Non-pigmented ciliary epithelial cell (primary cell): ENCODE data around the gene TH.
"Not testable (repeated sequence)": the region's sequence is repeated elsewhere in the genome, so short reads cannot be mapped to it uniquely, and the experiment has no call there.

Source experiments
- DNase-seq: peaks from one replicate; pipeline ENCODE4 v3.0.0-alpha.2; 2010; ENCODE audit warnings: low read depth

TH gene

DNA sequence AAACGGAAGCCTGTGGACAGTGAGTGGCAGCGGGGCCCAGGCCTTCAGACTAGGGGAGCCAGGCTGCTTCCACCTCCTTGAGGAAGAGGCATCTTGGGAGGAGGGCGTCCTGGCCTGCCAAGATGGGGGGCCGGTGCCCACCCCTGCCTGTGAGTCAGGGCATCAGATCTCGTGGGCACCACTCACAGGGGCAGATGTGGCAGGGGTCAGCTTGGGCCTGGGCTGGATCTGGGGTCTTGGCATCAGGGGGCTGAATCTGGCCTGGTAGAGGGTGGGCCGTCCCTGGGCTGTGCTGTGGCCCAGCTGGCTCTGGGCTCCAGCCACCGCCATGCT lies 24.1 kb upstream of the TH start:
- no peak for DNase-seq

GRCh38 chr11:2194877-2195755 lies 23.5 kb upstream of the TH start:
- DNase-seq = no peak

- not testable (repeated sequence) for DNase-seq
Observed at GRCh38 chr11:2193888-2194595, 22.4 kb upstream of the TH start.

- no peak for DNase-seq
Observed at GRCh38 chr11:2193099-2193887, 21.7 kb upstream of the TH start.

- DNase-seq = no peak
Observed at GRCh38 chr11:2192435-2192834, 20.8 kb upstream of the TH start.

DNA sequence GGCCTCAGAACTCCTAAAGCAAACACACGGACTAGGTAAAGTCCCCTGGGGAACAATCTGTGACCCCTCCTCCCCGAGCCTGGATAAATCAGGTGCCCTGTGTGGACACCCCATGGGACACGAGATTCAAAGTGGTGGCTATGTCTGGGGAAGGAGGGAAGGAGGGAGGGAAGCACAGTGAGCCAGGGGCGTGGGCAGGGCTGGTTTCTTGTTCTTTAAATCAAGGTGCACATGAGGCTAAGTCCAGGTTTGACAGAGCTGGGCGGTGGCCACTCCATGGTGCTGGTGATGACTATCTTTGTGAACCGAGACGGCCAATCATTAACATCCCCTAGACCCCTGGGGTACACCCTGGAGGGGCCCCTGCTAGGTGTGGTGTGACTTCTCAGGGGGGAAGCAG lies 20.3 kb upstream of the TH start:
- DNase-seq = no peak

GRCh38 chr11:2190657-2191471 lies 19.2 kb upstream of the TH start:
- DNase-seq = no peak

GRCh38 chr11:2189938-2190656 lies 18.5 kb upstream of the TH start:
- no peak for DNase-seq

- no peak for DNase-seq
Observed at GRCh38 chr11:2188745-2189144, 17.1 kb upstream of the TH start.

DNA sequence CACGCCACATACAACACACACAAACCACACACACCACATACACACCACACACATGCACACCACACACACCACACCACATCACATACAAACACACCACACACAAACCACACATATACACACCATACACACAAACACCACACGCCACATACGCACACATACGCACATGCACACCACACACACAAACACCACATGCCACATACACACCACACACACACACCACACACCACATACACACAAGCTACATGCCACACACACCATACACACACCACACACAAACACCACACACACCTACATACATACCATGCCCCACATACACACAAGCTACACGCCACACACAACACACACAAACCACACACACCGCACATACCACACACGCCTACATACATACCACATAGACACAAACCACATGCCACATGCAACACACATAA lies 15.7 kb upstream of the TH start:
- DNase-seq = no peak

GRCh38 chr11:2186669-2187279 lies 15.2 kb upstream of the TH start:
- DNase-seq = no peak

DNA sequence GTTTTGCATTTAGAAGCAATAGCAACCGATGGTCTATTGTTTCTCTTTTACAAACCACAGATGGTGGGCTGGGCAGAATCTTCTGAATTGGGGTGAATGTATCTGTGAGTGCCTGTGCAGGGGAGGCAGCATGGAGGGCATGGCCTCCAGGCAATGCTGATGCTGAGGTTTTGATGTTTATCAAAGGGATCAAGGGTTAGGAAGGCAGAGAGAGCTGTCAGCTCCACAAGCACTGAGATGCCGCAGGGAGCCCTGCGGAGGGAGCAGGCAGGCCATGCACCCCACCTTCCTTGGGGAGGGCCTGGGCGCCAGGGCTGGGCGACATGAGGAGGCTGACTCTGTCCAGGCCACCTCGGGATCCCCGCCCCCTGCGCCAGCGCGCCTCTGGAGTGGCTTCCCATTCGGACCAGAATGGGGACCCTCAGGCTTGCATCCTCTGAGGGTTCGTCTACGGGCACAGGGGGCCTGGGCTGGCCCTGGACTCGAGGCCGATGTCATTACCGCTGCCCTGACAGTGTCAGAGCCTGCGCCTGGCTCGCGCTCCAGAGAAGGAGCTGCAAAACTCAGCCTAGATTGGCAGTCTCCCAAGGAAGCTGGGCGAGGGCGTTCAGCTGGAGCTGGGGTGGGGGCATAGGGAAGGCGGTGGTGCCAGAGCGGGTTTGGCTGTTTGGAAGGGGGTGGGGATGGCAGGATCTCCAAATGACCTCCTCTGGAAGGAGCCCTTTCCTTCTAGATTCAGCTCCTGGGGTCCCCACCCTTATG lies 13.9 kb upstream of the TH start:
- no peak for DNase-seq

DNA sequence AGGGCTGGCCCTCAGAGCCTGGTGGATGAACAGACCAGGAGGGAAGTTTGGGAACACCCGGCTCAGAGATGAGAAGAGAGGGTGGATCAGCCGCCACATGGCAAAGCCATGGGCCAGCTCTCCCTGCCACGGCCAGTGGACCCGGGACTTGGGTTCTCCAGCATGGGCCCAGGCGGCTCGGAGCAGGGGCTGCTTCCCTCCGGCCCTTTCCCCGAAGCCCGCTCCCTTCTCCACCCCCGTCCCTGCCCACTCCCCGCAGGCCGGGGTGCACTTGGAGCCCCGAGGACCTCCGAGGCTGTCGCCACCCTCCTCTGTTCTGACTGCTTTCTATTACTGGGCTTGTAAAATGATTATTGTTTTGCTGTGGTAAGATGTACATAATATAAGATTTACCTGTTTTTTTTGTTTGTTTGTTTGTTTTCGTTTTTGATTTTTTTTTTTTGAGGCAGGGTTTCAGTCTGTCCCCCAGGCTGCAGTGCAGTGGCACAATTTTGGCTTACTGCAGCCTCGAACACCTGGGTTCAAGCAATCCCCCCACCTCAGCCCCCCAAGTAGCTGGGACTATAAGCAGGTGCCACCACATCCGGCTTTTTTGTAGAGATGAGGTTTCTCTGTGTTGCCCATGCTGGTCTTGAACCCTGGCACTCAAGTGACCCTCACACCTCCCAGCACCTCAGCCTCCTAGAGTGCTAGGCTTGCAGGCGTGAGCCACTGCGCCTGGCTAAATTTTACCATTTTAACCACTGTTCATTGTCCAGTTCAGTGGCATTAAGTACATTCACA lies 11.3 kb upstream of the TH start:
- DNase-seq = no peak

DNA sequence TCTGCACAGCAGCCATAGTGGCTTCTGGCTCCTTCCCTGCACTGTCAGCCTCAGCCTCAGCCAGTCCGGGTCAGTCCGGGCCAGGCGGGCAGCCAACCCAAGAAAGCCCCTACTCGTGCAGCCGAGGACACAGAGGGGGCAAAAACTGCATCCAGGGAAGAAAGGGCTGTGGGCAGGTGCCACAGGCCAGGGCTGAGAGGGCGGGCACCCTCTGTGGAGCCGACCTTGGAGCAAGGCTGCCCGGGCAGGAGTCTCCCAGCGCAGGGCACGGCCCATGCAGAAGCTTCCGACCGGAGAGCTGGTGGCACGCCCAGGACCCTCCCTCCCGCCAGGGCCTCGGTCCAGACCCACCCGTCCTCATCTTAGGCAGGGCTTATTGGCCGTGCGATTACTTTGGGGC lies 10.5 kb upstream of the TH start:
- no peak for DNase-seq

DNA sequence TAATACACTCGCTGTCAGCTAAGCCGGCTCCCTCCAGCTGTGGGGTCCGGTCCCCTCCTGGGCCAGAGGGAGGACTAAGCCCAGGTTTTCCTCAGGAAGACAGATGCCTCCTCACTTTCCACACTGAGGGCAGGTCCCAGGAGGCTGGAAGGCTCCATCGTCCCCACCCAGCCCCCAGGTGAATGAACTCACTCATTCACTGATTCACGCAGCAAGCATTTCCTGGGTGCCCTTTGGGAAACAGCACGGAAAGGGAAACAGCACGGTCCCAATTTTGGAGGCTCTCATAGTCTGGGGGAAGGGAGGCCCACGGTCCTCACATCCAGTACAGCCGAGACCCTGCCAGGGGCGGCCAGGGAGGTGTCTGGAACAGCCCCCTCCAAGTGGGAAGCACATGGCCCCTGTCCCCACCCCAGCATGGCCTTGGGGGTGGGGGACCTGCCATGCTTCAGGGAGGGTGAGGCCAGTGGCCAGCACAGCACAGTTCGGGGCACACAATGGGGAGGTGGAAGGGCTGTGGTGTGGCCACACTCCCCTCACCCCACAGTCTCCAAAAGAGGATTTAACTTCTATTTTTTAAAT lies 9.3 kb upstream of the TH start:
- DNase-seq = no peak

- no peak for DNase-seq
Observed at GRCh38 chr11:2180347-2180746, 8.7 kb upstream of the TH start.

- no peak for DNase-seq
Observed at GRCh38 chr11:2179516-2179915, 7.9 kb upstream of the TH start.

- no peak for DNase-seq
Observed at GRCh38 chr11:2178906-2179494, 7.4 kb upstream of the TH start.
